ENCODE data around the gene MYD88.
"Not testable (repeated sequence)": the region's sequence is repeated elsewhere in the genome, so short reads cannot be mapped to it uniquely, and the experiment has no call there.

Gene MYD88

DNA sequence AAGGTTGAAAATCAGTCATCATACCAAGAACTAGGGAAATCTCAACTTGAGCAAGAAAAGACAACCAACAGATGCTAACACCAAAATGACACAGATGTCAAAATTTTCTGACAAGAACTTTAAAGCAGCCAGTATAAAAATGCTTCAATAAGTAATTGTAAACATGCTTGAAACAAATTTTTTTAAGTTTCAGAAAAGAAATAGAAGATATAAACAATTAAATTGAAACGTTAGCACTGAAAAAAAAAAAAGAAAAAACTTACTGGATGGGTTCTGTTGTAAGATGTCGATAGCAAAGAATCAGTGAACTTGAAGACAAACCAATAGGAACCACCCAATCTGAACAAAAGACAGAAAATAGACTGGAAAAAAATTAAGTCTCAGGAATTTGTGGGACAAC lies 8.0 kb downstream of the MYD88 start:
- no peak for DNase-seq

DNA sequence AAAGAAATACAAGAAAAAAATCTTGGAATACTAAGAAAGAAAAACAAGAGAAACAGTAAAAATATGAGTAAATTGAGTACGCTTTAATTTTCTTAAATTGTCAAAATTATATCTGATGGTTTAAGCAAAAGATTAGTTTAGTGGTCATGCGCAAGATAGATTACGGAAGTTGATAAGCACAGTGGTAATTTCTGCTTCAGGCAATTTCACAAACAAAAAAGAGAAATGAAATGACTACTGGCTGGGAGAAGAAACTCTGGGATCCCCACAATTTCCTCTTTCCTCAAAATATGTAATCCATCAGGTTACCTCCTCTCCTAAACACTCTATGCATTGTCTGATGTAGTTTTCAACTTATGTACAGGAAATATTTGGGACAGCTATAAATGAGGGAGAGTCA lies 9.0 kb downstream of the MYD88 start:
- DNase-seq, result no peak

DNA sequence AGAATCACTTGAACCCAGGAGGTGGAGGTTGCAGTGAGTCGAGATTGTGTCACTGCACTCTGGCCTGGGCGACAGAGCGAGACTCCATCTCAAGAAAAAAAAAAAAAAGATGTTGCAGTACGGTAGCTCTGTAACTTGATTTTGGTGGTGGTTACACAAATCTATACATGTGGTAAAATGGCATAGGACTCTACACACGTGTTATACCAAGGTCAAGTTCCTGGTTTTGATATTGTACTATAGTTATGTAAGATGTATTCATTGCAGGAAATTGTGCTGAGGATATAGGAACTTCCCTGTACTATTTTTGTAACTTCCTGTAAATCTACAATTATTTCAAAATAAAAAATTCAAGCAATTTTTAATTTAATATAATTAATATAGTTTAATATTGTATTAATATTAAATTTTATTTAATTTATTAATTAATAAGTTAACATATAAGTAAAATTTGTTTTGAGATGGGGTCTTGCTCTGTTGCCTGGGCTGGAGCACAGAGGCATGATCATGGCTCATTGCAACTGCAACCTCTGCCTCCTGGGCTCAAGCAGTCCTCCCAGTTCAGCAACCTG lies 9.9 kb downstream of the MYD88 start:
- DNase-seq, result peak; percentile 16

DNA sequence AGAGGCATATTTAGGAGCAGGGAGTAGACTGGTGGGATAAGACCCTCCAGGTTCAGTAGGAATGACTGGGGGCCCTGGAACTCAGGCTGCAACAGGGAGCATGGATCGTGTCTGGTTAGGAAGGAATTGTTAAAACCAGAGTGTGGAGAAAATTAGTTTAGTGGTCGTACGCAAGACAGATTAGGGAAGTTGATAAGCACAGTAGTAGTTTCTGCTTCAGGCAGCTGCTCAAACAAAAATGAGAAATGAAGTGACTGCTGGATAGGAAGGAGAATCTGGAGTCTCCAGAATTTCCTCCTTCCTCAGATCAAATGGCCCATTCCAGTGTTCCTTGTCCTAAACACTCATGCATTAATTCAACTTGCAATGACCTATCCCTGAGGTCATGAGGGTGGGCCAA lies 11.2 kb downstream of the MYD88 start:
- peak; percentile 10 for DNase-seq

DNA sequence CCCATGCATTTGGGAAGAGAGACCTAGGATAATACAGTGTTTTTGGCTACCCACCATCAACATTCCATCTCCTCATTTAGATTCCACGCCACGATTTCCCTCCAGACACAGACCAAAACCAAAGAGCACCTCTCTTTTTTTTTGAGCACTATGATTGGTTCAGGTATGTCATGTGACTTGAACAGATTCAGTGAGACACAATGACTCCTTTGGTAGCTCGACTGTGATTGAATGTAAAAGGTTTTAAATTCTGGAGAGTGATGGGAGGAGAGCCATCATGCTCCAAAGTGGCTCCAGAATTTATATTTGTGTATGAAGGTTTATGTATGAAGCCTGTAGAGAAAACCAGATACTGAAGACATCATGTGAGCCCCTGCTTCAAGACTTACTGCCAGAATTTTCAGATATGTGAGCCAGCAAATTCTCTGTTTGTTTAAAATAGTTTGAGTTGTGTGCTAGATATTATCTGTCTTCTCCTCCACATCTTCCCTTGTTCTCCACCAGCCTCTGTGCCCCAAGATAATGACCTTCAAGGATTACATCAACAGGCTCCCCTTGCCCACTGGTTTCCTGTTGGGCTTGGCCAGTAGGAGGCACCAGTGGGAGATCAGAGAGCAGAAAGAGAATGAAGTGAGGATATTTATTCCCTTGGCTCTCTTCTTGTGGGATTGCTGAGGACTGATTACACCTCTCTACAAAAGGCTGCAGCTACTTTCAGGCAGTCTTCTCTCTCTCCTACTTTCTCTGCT lies 12.5 kb downstream of the MYD88 start:
- DNase-seq, result peak; percentile 28

DNA sequence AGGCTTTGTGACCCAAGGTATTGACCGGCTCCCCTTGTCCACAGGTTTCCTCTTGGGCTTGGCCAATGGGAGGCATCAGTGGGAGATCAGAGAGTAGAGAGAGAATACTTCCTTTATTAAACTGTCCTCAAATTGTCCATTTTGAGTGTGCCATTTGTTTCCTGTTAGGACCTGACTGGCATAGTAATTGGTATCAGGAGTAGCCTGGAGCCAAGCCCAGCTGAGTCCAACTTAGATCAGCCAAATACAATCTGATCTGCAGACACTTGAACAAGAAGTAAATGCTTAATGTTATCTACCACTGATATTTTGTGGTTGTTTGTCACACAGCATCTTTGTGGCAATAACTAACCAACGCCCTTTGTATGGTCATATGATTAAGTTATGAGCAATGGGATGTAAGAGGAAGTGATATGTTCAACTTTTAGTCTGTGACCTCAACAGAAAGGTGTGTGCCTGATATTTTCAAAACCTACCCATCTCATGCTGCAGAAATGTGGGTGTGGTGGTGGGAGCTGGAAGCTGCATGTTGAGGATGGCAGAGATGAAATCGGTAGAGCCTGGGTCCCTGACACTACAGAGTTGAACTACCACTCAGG lies 13.3 kb downstream of the MYD88 start:
- DNase-seq, result peak; percentile 21

DNA sequence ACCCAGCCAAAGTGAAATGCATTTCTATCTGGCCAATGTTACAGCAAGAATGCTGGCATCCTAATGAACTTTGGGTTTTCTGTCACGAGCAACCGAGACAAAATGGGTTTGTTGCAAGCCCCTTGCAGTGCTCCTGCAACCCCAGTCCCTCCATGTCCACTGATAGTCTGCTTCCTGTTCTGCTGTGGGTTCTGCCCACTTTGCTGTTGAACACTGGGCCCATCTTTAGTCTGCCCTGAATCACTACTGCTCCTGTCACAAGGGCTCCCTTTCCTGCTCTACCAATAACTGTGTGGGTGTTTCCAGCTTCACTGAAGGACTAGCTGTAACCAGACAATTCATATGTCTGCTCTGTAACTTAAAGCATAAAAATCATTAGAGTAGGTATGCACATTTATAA lies 14.1 kb downstream of the MYD88 start:
- DNase-seq, result peak; percentile 23

DNA sequence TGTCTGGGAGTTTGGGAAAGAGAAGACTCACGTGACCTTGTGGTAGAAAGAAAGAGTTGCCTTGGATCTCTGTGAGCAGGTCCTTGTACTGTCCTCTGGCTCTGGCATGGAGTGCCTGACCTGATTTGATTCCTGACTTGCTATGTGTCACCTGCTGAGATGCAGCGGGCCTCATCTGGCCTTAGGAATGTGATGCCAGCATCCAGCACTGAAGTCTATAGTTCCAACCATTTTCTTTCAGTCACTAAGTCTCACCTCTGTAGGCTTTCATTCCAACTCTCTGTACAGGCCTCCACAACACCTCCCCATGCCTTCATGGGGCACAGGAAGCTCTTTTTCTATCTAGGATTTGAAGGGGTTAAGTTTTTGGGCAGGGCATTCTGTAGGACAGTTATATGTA lies 14.8 kb downstream of the MYD88 start:
- DNase-seq, result peak; percentile 7

DNA sequence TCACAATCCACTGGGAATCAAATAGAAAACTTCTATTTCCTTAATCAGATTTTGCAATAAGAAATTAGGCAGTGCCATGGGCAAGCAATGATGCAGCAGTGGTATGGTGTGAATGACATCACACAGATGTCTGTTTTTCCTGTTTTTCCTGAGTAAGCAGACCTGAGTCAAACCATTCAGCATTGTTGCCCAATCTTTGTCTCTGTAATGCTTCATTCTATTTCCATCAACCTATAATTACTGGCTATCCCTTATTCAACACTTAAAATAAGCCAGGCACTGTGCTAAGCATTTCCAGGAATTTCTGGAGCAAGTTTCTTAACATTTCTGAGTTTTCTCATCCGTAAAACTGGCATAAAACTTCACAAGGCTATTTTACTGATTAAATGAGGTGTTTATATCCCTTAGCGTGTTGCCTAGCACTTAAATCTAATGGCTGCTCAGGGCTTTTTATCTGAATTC lies 15.6 kb downstream of the MYD88 start:
- DNase-seq, result peak; percentile 6

DNA sequence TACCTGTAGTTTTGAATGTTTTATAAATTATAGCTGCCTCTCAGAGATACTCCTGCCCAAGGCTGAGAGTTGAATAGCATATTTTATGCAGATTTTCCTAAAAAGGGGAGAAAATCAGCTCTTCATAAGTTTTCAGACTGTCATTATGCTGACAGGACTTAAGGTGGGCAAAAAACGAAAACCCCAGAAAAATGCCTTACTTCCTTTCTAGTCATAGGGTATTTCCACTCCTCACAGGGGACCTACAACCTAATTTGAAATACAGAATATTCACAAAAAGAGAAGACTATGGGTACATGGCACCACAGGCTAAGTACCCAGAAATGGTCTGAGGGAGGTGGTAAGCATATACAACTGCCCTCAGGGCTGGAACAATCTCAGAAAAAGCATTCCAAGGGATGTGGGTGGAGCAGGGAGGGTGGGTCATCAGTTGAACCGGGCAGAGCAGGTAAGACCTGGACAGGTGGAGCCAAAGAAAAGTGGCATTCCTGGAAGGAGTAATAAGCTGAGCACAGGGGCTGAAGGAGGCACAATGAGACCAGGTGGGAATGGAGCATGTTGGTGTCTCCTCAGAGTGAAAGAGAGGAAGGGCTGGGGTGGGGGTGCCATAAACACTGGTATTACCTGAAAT lies 16.3 kb downstream of the MYD88 start:
- DNase-seq, result peak; percentile 13

DNA sequence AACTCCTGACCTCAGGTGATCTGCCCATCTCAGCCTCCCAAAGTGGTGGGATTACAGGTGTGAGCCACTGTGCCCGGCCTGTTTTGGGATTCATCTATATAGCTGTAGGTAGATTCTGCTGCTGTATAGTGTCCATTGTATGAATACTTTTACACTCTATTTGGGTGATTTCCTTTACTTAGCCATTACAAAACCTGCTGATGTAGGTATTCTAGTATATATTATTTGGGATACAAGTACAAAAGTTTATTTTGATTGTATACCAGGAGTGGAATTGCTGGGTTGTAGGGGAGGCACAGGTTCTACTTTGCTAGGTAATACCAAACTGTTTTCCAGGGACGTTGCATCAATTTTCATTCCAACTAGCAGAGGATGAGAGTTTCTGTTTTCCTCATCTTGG lies 17.4 kb downstream of the MYD88 start:
- no peak for DNase-seq

DNA sequence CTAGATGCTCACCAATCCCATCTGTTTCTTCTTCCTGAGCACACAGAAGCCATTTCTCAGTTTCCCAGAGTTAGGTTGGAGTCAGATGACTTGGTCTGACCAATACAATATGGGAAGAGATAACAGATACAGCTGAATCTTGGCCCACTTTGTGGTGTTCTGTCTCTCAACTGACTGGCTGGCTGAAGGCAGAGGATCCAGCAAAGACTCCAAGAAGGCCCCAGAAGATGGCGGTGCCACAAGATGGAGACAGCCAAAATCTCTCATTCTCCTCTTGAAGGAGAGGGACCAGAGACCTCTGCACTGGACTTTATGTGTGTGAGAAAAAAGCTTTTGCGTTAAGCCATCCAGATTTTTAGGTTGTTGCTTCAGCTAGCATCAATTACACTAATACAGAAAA lies 18.7 kb downstream of the MYD88 start:
- DNase-seq, result peak; percentile 18

DNA sequence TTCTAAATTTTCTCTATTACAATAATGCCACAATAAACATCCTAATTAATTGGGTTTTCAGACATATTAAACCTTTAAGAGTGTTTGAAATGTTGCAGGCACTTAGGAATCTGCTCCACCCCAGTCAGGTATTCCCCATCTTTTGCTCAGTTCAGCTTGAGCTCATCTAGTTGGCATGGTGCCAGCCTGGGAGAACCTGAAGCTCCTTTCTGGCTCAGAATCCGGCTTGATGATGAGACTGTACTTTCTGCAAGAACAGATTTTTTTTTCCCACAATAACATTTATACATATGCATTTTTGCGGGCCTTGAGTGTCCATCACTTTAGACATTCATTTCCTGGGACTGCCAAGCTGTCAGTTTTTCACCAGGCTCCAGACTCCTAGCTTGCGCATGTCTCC lies 19.1 kb downstream of the MYD88 start:
- no peak for DNase-seq

DNA sequence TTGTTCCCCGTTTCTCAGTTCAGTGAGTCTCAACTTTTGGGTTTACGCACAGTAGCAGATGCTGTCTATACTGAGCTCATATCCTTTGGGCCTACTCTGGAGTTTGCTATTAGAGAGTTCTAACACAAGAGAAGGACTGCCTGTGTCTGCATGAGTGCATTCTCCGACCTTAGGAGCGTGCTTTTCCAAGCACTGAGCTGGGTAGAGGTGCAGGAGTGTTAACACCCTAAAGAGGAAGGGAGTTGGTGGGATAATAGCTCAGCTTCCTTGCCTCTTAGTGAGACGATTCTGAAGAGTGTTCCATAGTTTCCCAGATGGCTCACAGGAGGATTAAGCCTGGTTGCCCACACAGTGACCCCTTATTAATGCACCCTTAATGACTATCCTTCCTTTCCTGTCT lies 20.0 kb downstream of the MYD88 start:
- no peak for DNase-seq

DNA sequence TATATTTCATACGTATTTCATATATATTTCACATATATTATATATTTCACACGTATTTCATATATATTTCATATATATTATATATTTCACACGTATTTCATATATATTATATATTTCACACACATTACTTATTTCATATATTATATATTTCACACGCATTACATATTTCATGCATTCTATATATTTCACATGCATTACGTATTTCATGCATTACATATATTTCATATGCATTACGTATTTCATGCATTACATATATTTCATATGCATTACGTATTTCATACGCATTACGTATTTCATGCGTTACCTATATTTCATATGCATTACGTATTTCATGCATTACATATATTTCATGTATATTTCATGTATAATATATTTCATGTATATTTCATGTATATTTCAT lies 22.2 kb downstream of the MYD88 start:
- DNase-seq, result not testable (repeated sequence)

DNA sequence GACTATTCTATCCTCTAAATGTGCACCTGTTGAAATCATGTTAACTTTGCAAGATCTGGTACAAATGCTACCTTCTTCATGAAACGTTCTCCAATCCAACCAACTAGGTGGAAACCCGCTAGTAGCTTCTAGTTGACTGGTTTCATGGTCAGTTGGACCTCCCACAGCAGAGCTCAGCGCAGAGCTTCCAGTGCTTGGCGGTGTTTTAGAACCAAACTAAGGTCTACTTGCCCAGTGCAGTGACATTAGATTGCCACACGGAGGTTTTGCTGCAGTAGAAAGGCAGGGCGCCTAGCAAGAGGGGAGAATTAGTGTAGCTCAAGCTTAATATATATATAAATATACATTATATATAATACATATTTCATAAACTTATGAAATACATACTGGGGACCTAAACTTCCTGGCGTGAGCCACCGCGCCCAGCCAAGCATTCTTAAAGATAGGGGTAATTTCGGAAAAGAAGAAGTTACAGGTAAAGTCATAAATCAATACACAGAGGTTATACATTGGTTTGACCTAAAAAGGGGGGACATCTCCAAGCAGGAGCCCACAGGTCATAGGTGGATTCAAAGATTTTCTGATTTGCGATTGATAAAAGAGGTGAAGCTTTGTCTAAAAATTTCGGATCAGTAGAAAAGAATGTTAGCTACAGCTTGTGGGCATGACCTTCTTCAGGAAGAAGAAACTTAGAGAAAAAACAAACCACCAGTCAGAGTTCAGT lies 24.8 kb downstream of the MYD88 start:
- no peak for DNase-seq

DNA sequence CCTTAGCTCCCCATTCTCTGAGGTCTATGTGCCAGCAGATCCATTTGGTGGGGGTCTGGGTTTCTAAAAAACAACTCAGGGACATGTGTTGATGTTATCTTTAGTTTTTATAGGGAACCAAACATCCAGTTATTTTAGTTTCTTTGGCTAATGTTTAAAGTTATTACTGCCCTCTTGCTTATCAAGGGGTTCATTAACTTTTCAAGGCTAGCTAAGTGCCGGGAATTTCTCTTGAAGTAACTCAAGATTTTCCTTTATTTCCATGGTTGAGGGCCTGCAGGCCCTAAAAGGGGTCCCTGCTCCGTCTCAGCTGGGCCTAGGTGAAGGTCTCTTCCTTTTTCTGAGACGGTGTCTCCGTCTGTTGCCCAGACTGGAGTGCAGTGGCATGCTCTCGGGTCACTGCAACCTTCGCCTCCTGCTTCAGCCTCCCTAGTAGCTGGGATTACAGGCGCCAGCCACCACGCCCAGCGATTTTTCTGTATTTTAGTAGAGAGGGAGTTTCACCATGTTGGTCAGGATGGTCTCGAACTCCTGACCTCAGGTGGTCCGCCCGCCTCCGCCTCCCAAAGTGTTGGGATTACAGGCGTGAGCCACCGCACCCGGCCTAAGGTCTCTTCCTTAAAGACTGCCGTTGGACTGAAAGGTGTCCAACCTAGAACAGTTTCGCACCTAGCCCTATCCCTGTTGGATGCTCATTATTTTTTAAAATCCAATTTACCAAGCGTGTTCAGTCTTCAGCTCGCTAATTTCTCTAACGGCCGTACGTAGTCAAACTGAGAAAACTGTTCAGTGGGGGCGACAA lies 25.6 kb downstream of the MYD88 start:
- DNase-seq, result no peak

DNA sequence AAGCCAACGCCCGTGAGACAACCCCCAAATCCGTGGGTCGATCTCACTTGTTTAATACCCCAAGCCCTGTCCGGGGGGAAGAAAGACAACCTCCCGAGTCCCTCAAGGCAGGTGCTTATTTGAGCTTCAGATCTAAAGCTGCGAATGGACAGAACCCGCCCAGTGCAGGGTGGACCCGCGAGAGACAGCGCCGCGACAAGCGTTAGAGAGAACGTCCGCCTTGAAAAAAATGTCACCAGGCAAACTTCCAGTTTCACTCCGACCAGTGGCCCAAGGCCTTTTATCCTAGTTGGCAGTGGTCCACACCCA lies 26.1 kb downstream of the MYD88 start:
- DNase-seq, result no peak

DNA sequence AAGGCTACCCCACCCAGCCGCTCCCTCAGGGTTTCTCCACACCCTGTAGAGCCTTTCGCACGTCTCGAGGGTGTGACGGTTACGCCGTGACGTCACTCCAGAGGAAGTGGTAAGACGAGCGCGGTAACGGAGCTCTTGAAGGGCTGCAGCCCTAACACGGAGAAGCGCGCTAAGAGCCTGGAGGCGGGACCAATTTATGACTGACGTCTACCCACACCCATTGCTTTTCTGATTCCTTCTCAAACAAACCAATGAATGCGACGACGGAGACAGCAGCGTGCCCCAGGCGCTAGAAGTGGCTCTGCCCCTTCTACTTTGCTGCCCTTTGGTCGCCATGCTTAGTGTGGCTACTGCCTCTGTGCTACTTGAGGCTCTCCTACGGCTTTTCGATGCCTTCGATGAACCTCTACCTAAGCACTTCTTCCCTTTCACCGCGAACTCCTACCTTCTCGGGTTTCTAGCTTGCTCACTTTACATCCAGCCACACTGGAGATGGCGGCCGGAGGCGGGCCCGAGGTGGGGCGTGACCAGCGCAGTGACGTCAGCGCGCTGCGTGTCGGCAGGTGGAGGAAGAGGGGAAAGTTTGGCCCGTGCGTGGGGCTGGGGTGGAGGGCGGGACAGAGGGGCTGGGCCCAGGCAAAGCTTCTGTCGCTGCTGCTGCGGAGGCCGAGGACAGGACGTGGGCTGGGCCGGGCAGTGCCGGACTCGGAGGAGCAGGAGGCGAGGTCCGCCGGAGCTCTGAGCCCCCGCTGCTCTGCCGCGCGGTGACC lies 26.7 kb downstream of the MYD88 start, which contains the start of gene OXSR1:
Gene OXSR1 (plus strand): TSS at position 586 of the 770 bp plus-strand sequence. CDS start 340 bp downstream, outside the sequence.
- DNase-seq, result peak; percentile 97

DNA sequence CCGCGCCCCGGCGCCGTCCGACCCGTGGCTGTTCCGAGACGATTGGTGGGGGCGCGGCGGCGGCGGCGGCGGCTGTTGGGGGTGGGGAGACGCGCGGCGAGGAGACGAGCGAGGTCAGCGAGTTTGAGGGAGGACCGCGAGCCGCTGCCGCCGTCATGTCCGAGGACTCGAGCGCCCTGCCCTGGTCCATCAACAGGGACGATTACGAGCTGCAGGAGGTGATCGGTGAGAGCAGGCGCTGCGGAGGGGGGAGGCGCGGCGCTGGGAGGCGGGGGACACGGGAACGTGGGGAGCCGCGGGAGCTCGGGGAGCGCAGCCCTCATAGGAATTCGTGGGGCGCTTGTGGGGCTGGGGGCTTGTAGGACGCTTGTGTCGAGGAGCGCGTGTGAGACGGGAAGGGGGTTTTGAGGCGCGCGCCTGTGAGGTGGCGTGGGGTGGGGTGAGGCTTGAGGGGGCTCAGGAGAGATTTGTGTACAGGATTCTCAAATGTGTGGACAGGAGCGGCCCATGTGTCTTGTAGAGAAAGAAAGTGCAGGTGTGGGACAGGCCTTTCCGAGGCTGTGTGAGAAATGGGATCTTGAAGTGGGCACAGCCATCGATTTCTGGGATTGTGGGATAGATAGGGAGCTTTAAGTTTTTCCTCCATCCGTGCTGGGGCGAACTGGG lies 27.4 kb downstream of the MYD88 start:
- no peak for DNase-seq

DNA sequence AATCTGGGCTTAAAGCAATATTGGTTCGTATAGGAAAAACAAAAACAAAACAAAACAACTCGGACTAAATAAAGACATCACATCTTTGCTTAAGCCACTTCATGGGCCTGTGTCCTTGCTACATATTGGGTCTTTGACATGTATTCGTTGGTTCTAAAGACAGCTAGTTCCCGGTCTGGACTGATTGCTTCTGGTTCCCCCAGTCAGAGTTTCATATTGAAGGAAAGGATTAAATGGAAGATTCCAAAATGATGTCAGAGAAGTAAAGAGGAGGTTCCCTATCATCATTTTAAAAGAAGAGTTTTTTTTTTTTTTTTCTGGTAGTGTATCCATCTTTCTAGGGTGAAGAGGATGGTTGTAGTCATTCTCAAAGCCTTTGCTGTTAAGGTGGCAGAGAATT lies 29.1 kb downstream of the MYD88 start:
- no peak for DNase-seq
